Nephron progenitor cell (in vitro differentiated cells): ENCODE results near the gene TMC1.

ENCODE experiments used
- DNase-seq: peaks from one replicate; pipeline ENCODE4 v3.0.0; 2021
- H3K27ac Mint-ChIP-seq: 2 replicates; pipeline ENCODE4 v1.8.0; 2021; ENCODE audit warnings: mild to moderate bottlenecking, moderate library complexity, mixed read lengths
- H3K27me3 Mint-ChIP-seq: 2 replicates; pipeline ENCODE4 v1.8.0; 2021; ENCODE audit warnings: mild to moderate bottlenecking, low read depth, mixed read lengths; ENCODE audit not compliant: poor library complexity
- H3K36me3 Mint-ChIP-seq: 2 replicates; pipeline ENCODE4 v1.8.0; 2021; ENCODE audit warnings: low read depth, mixed read lengths
- H3K4me1 Mint-ChIP-seq: 2 replicates; pipeline ENCODE4 v1.8.0; 2021; ENCODE audit warnings: mixed read lengths
- H3K4me3 Mint-ChIP-seq: 2 replicates; pipeline ENCODE4 v1.8.0; 2021; ENCODE audit warnings: mild to moderate bottlenecking, moderate library complexity, mixed read lengths
- H3K9me3 Mint-ChIP-seq: 2 replicates; pipeline ENCODE4 v1.8.0; 2021; ENCODE audit warnings: mild to moderate bottlenecking, moderate library complexity, mixed read lengths
- CTCF ChIP-seq: fragments of 200-600 bp; sonication (generic); IDR thresholded peaks from 2 replicates; pipeline ENCODE4 v1.5.0; 2021; ENCODE audit warnings: antibody characterized with exemption

TMC1 gene

GRCh38 chr9:72598639-72599038, 77.2 kb downstream of the TMC1 start:
- no peak for TF ChIP-seq CTCF
- Mint-ChIP-seq H3K4me3 (no peak overlapping the region), H3K36me3 (no peaks in the 10 kb centered on the region), H3K27me3 (peaks cover 7% of the 10 kb centered on the region), H3K27ac (no peak overlapping the region), H3K4me1 (peaks cover 47% of the 10 kb centered on the region), H3K9me3 (no peaks in the 10 kb centered on the region)
- no peak for DNase-seq

DNA sequence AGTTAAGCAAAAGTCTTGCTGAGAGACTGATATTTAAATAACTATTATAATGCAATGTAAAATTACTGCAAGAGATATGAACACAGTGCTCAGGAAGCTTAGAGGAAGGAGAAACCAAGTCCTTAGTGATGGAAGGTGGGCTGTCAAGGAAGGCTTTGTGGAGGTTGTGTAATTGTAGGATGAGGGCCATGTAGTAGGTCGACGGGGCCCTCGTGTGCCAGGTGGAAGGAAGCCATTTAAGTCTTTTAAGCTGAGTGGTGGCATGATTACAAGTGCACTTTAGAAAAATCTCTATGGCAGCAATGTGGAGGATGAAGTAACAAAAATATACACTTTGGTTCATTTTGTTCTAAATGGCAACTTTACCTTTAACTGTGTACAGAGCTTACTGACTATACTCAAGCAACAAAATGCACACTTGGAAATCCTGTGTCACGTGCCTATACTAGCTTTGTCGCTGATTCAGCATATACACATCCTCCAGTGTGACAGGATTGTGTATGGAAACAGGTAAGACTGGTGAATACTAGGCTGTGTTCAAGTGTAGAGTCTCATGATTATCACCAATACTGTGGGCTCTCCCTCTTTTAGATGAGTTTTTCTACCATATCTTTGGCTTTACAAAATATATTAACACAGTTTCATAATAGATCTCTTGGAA, 78.6 kb downstream of the TMC1 start:
- no peak for TF ChIP-seq CTCF
- peak overlapping the region; percentile 28 for H3K27ac Mint-ChIP-seq

GRCh38 chr9:72600671-72601070, 79.3 kb downstream of the TMC1 start:
- DNase-seq, result no peak
- Mint-ChIP-seq H3K9me3 (no peaks in the 10 kb centered on the region), H3K27me3 (peaks cover 5% of the 10 kb centered on the region), H3K36me3 (no peaks in the 10 kb centered on the region), H3K4me1 (peaks cover 27% of the 10 kb centered on the region), H3K27ac (no peak overlapping the region), H3K4me3 (no peak overlapping the region)
- TF ChIP-seq CTCF, result no peak

More for the DNA sequence above, 78.6 kb downstream of the TMC1 start:
- Mint-ChIP-seq H3K4me3 (no peak overlapping the region), H3K27me3 (peaks cover 5% of the 10 kb centered on the region), H3K4me1 (peaks cover 33% of the 10 kb centered on the region), H3K9me3 (no peaks in the 10 kb centered on the region), H3K36me3 (no peaks in the 10 kb centered on the region)
- DNase-seq, result no peak

- Mint-ChIP-seq H3K27me3 (peaks cover 8% of the 10 kb centered on the region), H3K9me3 (no peaks in the 10 kb centered on the region), H3K36me3 (no peaks in the 10 kb centered on the region), H3K27ac (no peak overlapping the region), H3K4me3 (no peak overlapping the region), H3K4me1 (peaks cover 24% of the 10 kb centered on the region)
- TF ChIP-seq CTCF, result no peak
- no peak for DNase-seq
Observed at GRCh38 chr9:72601615-72602014, 80.2 kb downstream of the TMC1 start.

- DNase-seq, result no peak
- Mint-ChIP-seq H3K36me3 (no peaks in the 10 kb centered on the region), H3K27me3 (peaks cover 7% of the 10 kb centered on the region), H3K4me1 (peaks cover 9% of the 10 kb centered on the region), H3K9me3 (no peaks in the 10 kb centered on the region), H3K27ac (no peak overlapping the region), H3K4me3 (no peak overlapping the region)
- TF ChIP-seq CTCF, result no peak
Observed at GRCh38 chr9:72612449-72612848, 91.0 kb downstream of the TMC1 start.

DNA sequence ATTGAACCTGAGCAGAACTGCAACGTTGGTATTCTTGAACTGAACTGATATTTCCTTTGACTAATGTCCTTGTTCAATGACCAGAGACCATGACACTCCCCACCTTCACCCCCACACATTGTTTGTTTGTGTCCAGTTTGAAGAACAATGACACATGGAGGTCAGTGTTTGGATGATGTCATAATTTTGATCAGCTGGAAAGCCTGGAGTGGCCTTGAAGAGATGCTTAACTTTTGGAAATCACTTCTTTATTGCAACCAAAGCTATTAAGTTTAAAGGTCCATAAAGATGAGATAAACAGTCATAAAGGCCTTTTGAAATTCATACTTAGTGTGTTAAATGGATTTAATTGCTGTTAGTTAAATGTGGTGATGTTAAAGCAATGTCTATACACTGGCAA, 92.7 kb downstream of the TMC1 start:
- H3K4me3 Mint-ChIP-seq, result no peak overlapping the region
- peaks cover 7% of the 10 kb centered on the region for H3K27me3 Mint-ChIP-seq
- TF ChIP-seq CTCF, result no peak
- no peaks in the 10 kb centered on the region for H3K9me3 Mint-ChIP-seq
- no peaks in the 10 kb centered on the region for H3K36me3 Mint-ChIP-seq
- H3K27ac Mint-ChIP-seq, result no peak overlapping the region
- no peak for DNase-seq
- peaks cover 9% of the 10 kb centered on the region for H3K4me1 Mint-ChIP-seq
